ENCODE measurements around the gene VSIG10L.

VSIG10L gene

DNA sequence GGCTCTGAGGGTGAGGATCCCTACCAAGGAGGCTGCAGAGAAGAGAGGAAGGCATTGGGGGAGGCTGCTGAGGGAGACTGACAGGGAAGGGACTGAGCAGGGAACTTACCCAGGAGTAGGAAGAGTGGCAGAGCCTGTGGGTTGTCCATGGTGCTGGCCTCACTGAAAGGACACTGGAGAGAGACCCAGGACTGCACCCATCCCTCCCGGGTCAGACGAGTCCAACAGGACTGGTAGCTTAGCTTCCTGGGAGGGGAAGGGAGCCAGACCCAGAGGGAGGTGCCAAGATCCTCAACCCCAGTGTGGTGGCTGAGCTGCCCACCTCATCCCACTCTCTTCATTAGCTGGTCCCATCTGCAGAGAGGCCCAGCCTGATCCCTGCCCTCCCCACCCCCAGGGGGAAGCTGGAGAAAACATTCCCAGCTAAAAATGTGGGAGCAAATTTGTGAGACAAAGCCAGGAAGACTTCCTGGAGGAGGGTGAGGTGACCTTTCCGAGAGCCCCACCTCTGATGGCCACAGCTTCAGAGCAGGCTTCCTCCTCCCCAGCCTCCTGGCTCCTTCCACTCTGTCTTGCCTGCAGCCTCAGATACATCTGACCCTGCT is at the start of gene VSIG10L:
Gene VSIG10L (minus strand): TSS at position 164 of the 605 bp plus-strand sequence. CDS start 15 bp downstream, at position 149.
- no peak for DNase-seq

DNA sequence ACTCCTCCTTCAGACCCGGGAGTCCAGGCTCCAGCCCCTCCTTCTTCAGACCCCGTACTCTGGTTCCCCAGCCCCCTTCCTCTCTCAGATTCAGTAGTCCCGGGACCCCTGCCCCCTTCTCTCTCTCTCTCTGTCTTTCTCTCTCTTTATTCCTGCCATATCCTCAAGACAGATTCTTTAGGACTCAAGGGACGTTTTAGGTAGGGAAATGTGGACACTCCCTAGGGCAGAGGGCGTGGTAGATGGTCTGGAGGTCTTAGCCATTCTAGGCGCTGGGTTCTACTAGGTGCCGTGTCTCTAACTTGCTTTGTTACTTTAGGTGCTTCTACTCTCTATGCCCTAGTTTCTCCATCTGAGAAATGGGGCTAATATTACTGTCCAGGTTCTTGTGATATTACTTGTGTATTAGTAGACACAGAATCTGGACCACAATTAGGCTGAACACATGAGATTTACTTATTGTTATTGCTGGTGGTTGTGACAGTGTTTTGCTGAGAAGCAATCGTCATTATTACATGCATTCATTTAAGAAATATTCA is 49.2 kb upstream of the VSIG10L start:
- DNase-seq: no peak

GRCh38 chr19:51389143-51389542 is 47.2 kb upstream of the VSIG10L start:
- DNase-seq: no peak

DNA sequence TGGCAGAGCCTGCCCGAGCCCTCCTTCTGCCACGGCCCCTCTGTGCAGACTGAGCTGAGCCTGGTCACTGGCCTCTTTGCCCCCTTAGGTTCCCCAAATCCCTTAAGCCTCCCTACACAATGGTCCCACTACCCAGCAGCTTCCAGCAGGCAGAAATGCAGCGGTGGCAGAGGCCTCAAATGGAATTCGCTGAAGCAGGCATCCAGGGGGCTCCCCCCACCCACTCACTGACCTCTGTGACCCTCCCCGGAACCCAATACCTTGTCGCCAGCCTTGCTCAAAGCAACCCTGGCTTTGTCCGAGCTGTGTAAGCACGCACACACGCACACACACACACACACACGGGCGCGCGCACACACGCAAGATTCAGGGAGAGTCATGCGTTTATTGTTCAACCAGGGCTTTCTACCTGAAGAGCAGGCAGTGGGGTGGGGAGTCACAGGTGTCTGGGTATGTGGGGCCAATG is 46.0 kb upstream of the VSIG10L start, which contains the start of gene LIM2:
Gene LIM2 (minus strand): TSS at position 51 of the 466 bp plus-strand sequence. CDS start 531 bp downstream, outside the sequence.
- DNase-seq: no peak

DNA sequence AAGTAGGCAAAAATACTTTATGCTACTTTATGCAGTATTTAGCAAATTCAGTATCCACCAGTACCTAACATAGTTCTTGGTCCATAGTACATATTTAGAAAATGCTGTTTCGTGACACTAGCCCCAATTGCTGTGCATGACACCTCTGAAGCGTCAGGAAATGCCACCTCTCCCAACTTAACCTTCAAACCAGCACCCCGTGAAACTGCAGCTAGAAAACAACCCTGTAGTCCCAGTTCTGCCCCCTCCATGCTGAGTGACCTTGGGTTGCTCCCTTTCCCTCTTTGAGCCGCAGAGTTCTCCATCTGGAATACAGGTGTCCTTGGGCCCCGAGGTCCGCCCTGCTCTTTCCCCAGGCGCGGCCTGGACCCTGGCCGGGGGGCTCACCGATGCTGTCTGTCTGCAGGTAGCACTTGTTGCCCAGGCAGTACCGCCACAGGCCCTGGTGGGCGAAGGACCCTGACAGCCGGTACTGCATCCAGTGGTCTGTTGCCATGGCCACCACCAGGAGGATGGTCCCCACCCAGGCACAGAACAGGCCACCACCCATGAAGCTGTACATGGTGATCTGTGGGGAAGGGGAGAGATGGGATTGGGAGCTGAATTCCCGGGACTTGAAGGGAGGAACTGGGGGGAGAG is 45.1 kb upstream of the VSIG10L start:
- no peak for DNase-seq

DNA sequence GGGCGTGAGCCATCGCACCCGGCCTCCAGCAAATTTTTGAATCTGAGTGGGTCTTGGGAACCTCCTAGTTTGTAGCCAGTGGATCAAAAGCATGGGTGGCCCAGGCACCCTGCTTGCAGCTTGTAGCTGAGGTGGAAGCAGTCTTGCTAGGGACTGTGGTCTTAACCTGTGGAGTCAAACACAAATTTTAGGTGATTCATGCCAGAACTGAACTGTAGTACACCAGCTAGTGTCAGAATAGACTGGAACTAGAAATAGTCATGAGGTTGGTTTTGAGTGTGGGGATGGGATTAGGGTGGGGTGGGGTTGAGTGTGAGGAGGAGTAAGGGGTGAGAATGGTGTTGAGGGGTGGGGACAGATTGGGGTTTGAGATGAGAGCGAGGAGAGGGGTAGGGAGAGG is 40.1 kb upstream of the VSIG10L start:
- DNase-seq: no peak

DNA sequence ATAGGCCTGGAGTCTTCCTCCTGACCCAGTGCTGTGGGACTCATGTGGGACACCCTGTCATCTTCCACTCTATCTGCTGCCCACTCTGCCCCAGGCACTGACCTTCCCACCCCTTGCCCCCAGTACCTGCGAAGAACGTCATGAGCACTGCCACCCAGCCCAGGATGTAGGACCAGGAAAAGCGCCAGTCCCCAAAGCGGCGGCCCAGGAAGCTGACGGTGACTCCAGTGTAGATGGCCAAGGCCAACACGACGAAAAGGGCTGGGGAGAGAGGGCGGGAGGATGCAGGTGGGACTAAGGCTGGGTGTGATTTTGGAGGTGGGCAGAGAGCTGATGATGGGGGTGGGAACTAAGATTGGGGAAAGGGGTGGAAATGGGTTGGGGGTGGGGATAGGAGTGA is 38.4 kb upstream of the VSIG10L start:
- no peak for DNase-seq

DNA sequence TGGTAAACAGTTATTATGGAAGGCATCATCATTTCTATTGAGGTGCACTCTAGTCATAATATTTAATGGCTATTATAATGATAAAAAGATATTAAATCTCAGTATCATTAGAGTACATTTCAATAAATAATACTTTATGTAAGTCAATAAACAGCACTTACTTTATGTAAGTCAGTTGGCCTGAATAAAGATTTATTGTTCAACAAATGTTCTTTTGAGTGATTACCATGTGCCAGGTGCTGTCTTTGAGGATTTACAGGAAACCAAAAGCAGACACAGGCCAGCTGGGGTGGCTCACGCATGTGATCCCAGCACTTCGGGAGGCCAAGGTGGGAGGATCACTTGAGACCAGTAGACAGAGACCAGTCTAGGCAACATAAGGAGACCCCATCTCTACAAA is 35.5 kb upstream of the VSIG10L start:
- no peak for DNase-seq

GRCh38 chr19:51375504-51376221 is 33.7 kb upstream of the VSIG10L start:
- DNase-seq: peak; percentile 76

GRCh38 chr19:51372649-51373504 is 30.9 kb upstream of the VSIG10L start, which contains the start of gene NKG7:
TSS of gene NKG7 (minus strand) at chr19:51372654. CDS start at chr19:51372535, 119 bp downstream.
- DNase-seq: peak; percentile 94

DNA sequence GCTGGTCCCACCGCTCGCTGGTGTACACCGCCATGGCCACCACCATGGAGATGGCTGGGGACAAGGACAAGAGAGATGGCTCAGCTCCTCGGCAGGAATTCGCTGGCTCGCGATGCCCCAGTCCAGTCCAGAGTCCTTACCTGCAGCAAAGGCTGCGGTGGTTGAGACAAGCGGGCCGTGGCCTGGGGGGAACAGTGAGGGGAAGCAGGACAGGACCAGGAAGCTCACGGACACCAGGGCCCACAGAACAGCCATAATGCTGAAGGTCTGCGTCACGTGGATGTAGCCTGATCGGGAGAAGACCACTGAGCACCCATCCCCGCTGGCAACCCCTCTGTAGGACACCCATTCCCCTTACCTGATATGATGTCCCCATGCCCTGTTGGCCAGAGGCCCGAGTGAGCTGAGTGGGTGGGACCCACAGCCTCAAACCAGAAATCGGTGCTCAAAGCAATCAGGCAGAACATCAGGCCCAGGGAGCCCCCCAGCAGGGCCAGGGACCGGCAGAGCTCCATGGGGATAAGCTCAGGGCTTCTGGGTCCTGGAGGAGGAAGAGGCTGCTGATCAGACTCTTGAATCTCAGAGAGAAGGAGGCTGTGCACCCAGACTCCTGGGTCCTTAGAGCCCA is 30.2 kb upstream of the VSIG10L start:
- no peak for DNase-seq

- no peak for DNase-seq
Measured at GRCh38 chr19:51371186-51371690, 29.3 kb upstream of the VSIG10L start.

DNA sequence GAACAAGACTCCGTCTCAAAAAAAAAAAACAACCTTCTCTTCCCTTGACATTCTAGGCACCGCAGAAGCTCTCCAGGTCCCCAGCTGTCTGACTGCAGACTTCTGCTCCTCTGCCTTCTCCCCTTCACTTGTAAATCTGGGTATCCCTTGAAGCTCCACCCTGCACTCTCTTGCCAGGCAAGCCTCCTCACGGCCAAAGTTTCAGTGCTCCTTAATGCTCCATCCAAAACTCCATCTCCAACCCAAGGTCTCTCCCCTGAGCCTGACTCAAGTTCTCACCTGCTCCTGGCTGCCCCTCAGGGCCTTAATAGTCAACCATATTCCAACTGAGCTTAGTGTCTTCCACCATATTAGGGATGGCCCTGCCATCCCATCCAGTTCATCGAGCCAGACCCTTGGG is 28.3 kb upstream of the VSIG10L start:
- DNase-seq: no peak

DNA sequence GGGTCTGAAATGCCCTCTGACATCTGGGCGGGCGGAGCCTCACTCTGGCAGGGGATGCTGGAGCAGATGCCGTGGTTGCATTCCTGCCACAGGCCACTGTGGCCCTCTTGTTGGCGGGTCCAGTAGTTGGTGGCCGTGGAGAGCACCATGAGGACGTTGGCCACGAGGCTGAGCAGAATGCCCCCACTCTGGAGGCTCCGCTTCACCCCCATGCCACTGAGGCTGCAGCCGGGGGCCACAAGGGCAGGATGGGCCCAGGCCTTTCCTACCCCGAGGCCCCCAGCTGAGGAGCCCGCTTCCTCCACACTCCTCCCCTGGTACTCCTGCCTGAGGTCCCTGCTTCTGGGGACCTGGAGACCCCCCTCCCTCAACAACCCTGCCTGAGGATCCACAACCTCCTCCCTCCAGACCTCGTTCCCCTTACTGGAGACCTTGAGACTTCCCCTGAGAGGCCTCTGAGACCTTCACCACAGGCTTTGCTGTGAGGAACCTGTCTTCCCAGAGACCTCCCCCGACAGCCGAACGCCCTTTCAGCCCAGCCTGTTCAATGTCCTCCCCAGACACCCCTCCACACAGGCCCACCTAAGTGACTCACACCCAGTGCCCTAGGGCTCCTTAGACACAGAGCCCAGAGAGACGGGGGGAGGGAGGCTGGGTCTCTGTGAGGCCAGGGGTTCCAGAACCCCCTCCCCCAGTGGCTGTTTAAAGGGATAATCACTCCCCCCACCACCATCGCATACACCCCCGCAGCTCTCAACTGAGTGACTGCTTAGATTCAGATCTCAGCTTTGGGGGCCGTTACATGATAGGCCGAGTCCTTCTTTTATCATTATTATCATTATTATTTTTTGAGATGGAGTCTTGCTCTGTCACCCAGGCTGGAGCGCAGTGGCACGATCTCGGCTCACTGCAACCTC is 26.7 kb upstream of the VSIG10L start, which contains the start of gene CLDND2:
Gene CLDND2 (minus strand): TSS at position 638 of the 917 bp plus-strand sequence. CDS start 426 bp downstream, at position 212.
- peak; percentile 16 for DNase-seq

DNA sequence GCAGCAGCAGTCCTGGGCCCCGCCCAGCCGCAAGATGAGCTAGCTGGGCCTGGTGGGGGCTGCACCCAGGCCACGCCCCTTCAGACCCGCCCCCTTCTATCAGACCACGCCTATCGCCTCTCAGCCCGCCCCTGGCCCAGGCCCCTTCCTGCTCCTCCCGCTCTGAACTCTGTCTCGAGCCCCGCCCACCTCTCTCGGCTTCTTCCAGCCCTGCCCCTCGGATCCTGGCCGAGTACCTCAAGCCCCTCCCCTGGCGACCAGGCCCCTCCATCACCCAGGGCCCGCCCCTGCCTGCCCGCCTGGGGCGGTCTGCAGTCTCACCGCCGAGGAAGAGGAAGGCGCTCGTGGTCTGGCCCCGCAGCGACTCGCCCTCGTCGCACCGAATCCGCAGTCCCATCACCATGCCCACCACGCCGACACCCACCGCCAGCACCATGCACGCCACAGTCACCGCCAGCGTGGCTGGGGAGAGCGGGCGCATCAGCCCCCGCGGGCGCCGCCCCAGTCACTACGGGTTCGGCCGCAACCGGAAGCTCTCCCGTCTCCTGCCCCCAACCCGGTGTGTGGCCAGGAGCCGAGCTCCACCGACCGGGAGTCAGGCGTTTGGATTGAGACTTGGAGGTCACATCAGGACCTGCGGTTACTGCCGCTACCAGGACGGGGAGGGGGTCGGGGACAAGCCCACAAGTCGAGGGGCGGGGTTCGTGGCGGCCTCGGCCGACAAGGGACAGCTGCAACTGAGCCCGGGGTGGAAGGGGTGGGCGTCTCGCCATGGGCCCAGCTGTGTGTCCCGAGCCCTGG is 25.8 kb upstream of the VSIG10L start:
- DNase-seq: peak; percentile 100

DNA sequence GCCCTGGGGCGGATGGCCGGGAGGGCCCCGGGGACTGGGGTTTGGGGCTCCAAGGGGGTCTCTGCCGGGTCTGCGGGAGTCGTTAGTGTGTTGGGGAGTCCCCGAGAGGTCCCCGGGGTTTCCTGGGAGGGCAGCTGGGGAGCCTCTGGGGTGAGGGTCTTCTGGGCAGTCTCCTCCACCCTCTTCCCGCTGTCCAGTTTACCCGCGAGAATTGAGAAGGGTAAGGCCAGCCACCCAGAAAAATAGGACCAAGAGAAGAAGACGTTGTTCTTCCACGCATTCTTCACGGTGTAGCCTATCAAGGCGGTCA is 25.3 kb upstream of the VSIG10L start:
- no peak for DNase-seq

- DNase-seq: peak; percentile 99
Measured at GRCh38 chr19:51366389-51367254, 24.7 kb upstream of the VSIG10L start.

- DNase-seq: no peak
Measured at GRCh38 chr19:51365965-51366388, 24.0 kb upstream of the VSIG10L start, which contains the start of gene ETFB. TSS of gene ETFB (minus strand) at chr19:51366388. CDS start at chr19:51366326, 62 bp downstream.

All from activated CD4-positive, alpha-beta T cell treated with anti-CD3 and anti-CD28 coated beads, Interleukin-2, Interleukin-6, amounts not matched to agents 100 ng/mL and 50 ng/mL, durations not matched to agents 16 hours and 8 hours (primary cell).